GM19238 (cell line): Measurements from ENCODE around the gene OR2W1.

Experiments used
- DNase-seq: peaks from one replicate; pipeline ENCODE4 v3.0.0; 2011; ENCODE audit warnings: low spot score; ENCODE audit not compliant: insufficient read length

Gene OR2W1

DNA sequence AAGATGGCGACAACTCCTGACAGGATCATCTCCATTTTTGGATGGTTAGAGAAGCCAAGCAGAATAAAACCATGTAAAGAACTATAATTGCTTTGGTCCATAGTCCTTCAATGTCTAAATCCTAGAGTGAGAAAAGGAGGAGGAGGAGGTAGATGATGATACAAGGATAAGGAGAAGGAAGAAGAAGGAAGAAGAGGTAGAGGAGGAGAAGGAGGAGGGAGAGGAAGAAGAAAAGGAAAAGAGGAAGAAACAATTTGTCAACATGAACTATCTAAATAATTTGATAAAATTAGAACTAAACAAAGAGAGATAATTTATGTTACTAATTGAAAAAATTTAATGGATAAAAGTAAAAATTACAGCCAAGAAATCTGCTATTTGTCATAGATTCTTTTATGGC, at the start of gene OR2W1:
Gene OR2W1, minus strand, starts transcription at position 101 of the 400 bp plus-strand sequence. Its CDS starts 0 bp downstream, at position 101.
- no peak for DNase-seq

DNA sequence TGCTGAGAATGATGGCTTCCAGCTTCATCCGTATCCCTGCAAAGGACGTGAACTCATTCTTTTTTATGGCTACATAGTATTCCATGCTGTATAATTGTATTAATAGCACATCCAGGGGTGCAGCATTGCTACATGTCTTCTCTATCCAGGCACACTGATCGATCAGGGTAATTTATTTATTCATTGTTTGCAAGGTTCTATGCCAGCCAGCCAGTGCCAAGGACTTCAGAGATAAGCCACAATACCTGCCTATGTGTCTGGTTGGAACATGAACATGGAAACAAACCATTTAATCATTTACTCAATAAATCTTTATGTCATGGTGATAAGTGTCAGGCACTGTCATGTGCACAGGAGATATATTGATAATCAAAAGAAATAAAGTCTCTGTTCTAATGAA, 48.0 kb upstream of the OR2W1 start:
- no peak for DNase-seq

GRCh38 chr6:29087213-29087612, 42.2 kb upstream of the OR2W1 start, which contains the start of gene OR2B3:
Gene OR2B3 (minus strand): TSS chr6:29087313. CDS start chr6:29087248, 65 bp downstream.
- DNase-seq, result no peak

GRCh38 chr6:29082457-29082856, 37.5 kb upstream of the OR2W1 start:
- DNase-seq, result no peak

- DNase-seq, result no peak
Measured at GRCh38 chr6:29081312-29081711, 36.3 kb upstream of the OR2W1 start.

DNA sequence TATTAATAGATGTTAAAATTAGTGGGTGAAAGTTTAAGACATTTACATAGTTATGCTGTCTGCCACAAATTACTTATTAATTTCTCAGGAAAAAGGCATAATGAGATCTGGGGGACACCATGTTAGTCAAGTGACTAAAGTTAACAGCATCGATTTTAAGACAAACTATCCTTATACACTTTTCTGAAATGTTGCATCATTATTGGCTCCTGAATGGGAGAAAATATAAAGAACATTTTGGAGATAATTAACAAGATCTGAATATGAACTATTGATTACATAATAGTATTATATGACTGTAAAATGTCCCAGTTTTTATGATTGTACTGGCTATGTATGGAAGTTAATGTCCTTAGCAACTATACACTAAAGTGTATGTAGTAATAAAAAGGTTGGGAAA, 34.2 kb upstream of the OR2W1 start:
- DNase-seq, result no peak

DNA sequence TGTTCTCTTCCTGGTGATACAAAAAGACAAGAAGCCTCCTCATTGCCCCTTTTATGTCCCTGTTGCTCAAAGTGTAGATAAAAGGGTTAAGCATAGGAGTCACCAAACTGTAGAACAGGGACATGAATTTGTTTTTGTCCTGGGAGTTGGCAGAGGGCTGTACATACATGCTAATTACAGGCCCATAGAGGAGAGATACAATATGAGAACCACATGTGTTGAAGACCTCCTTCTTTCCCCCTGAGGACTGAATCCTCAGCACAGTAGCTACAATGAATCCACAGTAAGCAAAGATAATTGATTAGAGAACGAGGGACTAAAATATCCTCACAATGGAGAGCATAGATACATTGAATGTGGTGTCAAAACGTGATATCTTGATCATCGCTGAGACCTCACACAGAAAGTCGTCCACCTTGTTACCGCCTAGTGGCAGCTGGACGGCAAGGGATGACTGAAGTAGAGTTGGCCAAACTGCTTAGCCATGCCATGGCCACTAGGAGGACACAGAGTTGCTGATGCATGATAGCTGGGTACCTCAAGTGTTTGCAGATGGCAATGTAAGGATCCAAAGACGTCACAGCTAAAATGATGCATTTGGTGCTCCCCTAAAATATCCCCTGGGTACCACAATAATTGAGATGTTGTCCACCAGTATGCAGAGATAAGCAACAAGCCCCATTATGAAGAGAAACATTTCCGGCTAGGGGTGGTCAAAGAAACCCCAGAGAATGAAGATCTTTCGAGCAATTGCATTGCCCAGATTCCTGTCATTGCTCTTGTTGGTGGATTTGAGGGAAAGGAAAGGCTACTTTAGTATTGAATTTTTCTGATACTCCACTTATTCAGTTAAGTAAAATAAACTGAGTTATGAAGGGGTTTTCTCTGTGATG, 27.1 kb upstream of the OR2W1 start:
- DNase-seq, result peak; percentile 13

- DNase-seq, result no peak
Measured at GRCh38 chr6:29051680-29052079, 6.7 kb upstream of the OR2W1 start.

GRCh38 chr6:29035951-29036350, 9.0 kb downstream of the OR2W1 start:
- no peak for DNase-seq

DNA sequence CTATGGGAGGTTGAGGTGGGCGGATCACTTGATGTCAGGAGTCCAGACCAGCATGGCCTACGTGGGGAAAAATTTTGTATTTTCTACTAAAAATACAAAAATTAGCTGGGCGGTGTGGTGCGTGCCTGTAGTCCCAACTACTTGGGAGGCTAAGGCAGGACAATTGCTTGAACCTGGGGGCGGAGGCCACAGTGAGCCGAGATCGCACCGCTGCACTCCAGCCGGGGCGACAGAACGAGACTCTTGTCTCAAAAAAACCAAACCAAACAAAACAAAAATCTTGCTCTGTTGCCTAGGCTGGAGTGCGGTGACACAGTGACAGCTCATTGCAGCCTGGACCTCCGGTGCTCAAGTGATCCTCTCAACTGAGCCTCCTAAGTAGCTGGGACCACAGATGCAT, 16.2 kb downstream of the OR2W1 start:
- no peak for DNase-seq

GRCh38 chr6:29025927-29026585, 18.9 kb downstream of the OR2W1 start:
- DNase-seq, result no peak

- no peak for DNase-seq
Measured at GRCh38 chr6:29021434-29021833, 23.5 kb downstream of the OR2W1 start.

GRCh38 chr6:29019629-29020028, 25.3 kb downstream of the OR2W1 start:
- DNase-seq, result no peak

DNA sequence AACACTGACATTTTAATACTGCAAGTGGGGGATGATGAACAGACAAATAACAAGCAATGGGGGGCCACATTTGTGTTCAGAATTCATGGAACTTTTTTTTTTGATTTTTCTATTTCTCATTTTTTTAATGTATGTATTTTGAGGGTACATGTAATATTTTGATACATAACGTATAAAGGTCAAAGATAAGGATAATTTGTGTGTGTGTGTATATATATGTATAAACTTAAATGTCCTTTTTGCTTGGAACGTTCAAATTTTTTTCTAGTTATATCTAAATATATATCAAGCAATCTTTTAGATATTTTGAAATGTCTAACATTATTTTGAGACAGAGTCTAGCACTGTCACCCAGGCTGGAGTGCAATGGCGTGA, 27.6 kb downstream of the OR2W1 start:
- no peak for DNase-seq

GRCh38 chr6:29016559-29017427, 28.2 kb downstream of the OR2W1 start:
- DNase-seq, result peak; percentile 45

GRCh38 chr6:29014729-29015608, 30.0 kb downstream of the OR2W1 start:
- DNase-seq, result no peak

- no peak for DNase-seq
Measured at GRCh38 chr6:29011276-29011734, 33.7 kb downstream of the OR2W1 start.

- no peak for DNase-seq
Measured at GRCh38 chr6:29009358-29009757, 35.6 kb downstream of the OR2W1 start.

- no peak for DNase-seq
Measured at GRCh38 chr6:29008089-29008488, 36.9 kb downstream of the OR2W1 start.

- no peak for DNase-seq
Measured at GRCh38 chr6:29005183-29005885, 39.6 kb downstream of the OR2W1 start, which contains the start of gene ZNF311. Gene ZNF311 (minus strand): TSS chr6:29005315. CDS start chr6:29003954, 1,361 bp downstream.
